ENCODE measurements around the gene NUDT1. TPM values are rescaled to one million over a fixed set of nuclear protein-coding genes. Genes with fewer than 3 reads are reported as not detected.

Gene NUDT1
- total RNA-seq, 2 experiments from 2014 or later: 88.4 to 117 TPM

GRCh38 chr7:2215851-2216250 lies 26.2 kb upstream of the NUDT1 start:
- Histone ChIP-seq H3K79me2 (ENCODE audit: insufficient read depth, low read depth, low read length) (no peaks in the 10 kb centered on the region), H3K4me3 (ENCODE audit: low read depth, low read length, poor library complexity, severe bottlenecking) (no peak overlapping the region), H3K4me2 (ENCODE audit: low read length) (no peak overlapping the region), H2AFZ (ENCODE audit: low read length) (no peak overlapping the region), H3K36me3 (ENCODE audit: insufficient read depth, low read length) (peaks cover 93% of the 10 kb centered on the region), H3K9me3 (ENCODE audit: low read length) (no peaks in the 10 kb centered on the region), H3K9me2 (ENCODE audit: insufficient read depth, low read length) (no peaks in the 10 kb centered on the region), H3K4me1 (ENCODE audit: insufficient read depth, low read length, poor library complexity, severe bottlenecking) (no peaks in the 10 kb centered on the region), H3K27ac (ENCODE audit: low read depth, low read length, poor library complexity, severe bottlenecking) (no peak overlapping the region), H4K20me1 (ENCODE audit: insufficient read depth, low read length) (no peaks in the 10 kb centered on the region)
- ChIA-PET CTCF (ENCODE audit: unreplicated experiment) (no interaction called here), POLR2A (no interaction called here)
- no peak for DNase-seq (ENCODE audit: low spot score)
- intact Hi-C loops (cut with micrococcal nuclease; ENCODE audit: unreplicated experiment): no loop called here
- no TSS peak for BruUV-seq (replicated peaks)
- TF ChIP-seq EZH2phosphoT487 (IDR thresholded peaks at IDR 0.05; ENCODE audit: borderline replicate concordance, low read depth, low read length): no peak
- TF ChIP-seq, protein P1, sequence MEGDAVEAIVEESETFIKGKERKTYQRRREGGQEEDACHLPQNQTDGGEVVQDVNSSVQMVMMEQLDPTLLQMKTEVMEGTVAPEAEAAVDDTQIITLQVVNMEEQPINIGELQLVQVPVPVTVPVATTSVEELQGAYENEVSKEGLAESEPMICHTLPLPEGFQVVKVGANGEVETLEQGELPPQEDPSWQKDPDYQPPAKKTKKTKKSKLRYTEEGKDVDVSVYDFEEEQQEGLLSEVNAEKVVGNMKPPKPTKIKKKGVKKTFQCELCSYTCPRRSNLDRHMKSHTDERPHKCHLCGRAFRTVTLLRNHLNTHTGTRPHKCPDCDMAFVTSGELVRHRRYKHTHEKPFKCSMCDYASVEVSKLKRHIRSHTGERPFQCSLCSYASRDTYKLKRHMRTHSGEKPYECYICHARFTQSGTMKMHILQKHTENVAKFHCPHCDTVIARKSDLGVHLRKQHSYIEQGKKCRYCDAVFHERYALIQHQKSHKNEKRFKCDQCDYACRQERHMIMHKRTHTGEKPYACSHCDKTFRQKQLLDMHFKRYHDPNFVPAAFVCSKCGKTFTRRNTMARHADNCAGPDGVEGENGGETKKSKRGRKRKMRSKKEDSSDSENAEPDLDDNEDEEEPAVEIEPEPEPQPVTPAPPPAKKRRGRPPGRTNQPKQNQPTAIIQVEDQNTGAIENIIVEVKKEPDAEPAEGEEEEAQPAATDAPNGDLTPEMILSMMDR (conservative IDR thresholded peaks at IDR 0.05; ENCODE audit: low read length): no peak

- Histone ChIP-seq H3K9me3 (ENCODE audit: low read length) (no peaks in the 10 kb centered on the region), H3K9me2 (ENCODE audit: insufficient read depth, low read length) (no peaks in the 10 kb centered on the region), H3K4me3 (ENCODE audit: low read depth, low read length, poor library complexity, severe bottlenecking) (no peak overlapping the region), H3K4me2 (ENCODE audit: low read length) (no peak overlapping the region), H2AFZ (ENCODE audit: low read length) (no peak overlapping the region), H4K20me1 (ENCODE audit: insufficient read depth, low read length) (no peaks in the 10 kb centered on the region), H3K4me1 (ENCODE audit: insufficient read depth, low read length, poor library complexity, severe bottlenecking) (no peaks in the 10 kb centered on the region), H3K27ac (ENCODE audit: low read depth, low read length, poor library complexity, severe bottlenecking) (no peak overlapping the region), H3K79me2 (ENCODE audit: insufficient read depth, low read depth, low read length) (no peaks in the 10 kb centered on the region), H3K36me3 (ENCODE audit: insufficient read depth, low read length) (peaks cover 93% of the 10 kb centered on the region)
- no TSS peak for BruUV-seq (replicated peaks)
- intact Hi-C loops (cut with micrococcal nuclease; ENCODE audit: unreplicated experiment): no loop called here
- CTCF ChIA-PET (ENCODE audit: unreplicated experiment): no interaction called here
- no peak for TF ChIP-seq EZH2phosphoT487 (IDR thresholded peaks at IDR 0.05; ENCODE audit: borderline replicate concordance, low read depth, low read length)
- TF ChIP-seq, protein P1 (conservative IDR thresholded peaks at IDR 0.05; ENCODE audit: low read length): no peak
- POLR2A ChIA-PET: no interaction called here
- DNase-seq (ENCODE audit: low spot score): no peak
Observed at GRCh38 chr7:2217206-2217605, 24.8 kb upstream of the NUDT1 start.

DNA sequence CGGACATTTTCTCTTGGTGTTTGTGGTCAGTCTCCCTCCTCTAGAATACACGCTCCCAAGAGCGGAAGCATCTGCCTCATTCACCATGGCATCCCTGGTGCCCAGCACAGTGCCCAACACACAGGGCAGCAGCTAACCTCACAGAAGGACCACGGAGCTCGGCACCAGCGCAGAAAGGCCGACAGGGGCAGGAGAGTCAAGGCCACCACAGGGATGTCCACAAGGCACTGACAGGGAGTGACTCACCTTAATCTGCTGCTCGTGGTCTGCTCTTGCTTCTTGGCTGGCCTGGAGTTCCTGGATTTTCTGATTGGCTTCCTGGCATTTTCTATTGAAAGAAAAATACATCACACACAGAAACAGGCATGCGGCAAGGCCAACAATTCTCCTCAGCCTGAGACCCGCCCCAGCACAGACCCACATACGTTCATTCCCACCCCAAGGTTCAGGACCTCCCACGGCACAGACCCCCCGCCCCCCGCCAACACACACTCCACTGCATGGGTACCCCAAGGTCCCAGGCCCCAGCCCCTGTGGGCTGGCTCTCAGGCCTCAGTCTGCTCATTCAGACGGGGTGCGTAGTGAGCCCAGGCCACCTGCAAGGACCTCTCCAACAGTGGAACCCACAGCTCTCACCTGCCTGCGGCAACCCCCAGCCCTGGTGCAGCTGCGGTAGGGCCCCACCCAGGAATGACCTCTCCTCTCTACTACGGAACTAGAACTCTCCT lies 24.1 kb upstream of the NUDT1 start:
- BruUV-seq (replicated peaks): no TSS peak
- no peak overlapping the region for H2AFZ ChIP-seq (ENCODE audit: low read length)
- no peaks in the 10 kb centered on the region for H3K9me3 ChIP-seq (ENCODE audit: low read length)
- no peaks in the 10 kb centered on the region for H3K79me2 ChIP-seq (ENCODE audit: insufficient read depth, low read depth, low read length)
- peaks cover 93% of the 10 kb centered on the region for H3K36me3 ChIP-seq (ENCODE audit: insufficient read depth, low read length)
- H3K4me3 ChIP-seq (ENCODE audit: low read depth, low read length, poor library complexity, severe bottlenecking): no peak overlapping the region
- no peaks in the 10 kb centered on the region for H3K9me2 ChIP-seq (ENCODE audit: insufficient read depth, low read length)
- intact Hi-C loops (cut with micrococcal nuclease; ENCODE audit: unreplicated experiment): no loop called here
- H3K27ac ChIP-seq (ENCODE audit: low read depth, low read length, poor library complexity, severe bottlenecking): no peak overlapping the region
- TF ChIP-seq EZH2phosphoT487 (IDR thresholded peaks at IDR 0.05; ENCODE audit: borderline replicate concordance, low read depth, low read length): no peak
- TF ChIP-seq, protein P1 (conservative IDR thresholded peaks at IDR 0.05; ENCODE audit: low read length): no peak
- CTCF ChIA-PET (ENCODE audit: unreplicated experiment): no interaction called here
- H3K4me1 ChIP-seq (ENCODE audit: insufficient read depth, low read length, poor library complexity, severe bottlenecking): no peaks in the 10 kb centered on the region
- DNase-seq (ENCODE audit: low spot score): no peak
- POLR2A ChIA-PET: no interaction called here
- H4K20me1 ChIP-seq (ENCODE audit: insufficient read depth, low read length): no peaks in the 10 kb centered on the region
- H3K4me2 ChIP-seq (ENCODE audit: low read length): no peak overlapping the region
